CD4-positive, alpha-beta T cell treated with Interleukin-6 for 4 hours (primary cell): ENCODE results near the gene SLC7A6.

Source experiments
- DNase-seq: peaks from one replicate; pipeline ENCODE4 v3.0.0-alpha.2; 2020; ENCODE audit warnings: mixed read lengths

SLC7A6 gene

DNA sequence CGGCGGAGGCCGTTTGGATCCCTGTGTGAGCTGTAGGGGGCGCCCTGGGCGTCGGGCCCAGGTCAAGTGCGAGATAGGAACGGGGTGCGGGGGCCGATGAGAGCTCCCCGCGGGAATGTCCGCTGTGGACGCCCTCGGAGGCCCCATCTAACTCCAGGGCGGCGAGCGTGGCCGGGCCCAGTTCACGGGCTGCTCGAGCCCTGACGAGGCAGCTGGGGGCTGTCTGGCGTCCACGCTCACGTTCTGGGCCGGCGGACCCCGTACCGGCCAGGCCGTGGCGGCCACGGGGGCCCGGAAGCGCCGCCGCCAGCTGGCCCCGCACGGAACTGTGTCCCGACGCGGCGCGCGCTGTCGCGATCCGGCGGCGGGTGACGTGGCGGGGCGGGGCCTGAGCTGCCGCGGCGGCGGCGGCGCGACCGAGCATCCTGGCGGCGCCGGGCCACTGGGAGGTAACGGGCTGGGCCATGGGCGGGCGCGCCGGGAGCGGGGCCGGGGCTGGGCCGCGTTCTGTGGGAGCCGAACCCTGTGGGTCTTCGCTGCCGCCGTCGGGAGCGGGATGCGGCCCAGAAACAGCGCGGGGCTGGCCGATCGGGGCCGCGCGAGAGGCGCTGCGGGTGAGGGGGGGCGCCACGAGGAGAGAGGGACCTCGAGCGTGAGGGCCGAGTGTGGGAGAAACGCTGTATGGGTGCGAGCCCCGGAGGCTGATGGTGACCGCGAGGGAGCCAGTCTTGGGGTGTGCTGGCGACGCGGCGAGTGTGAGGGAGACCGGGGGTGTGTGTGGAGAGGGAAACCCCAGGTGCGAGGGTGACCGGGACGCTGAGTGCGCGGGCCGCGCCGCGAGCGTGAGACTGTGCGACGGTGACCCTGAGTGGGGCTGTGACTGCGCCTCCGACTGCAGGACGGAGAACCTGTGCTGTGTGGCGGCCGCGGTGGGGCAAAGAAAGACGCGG lies at the start of gene SLC7A6:
TSS of gene SLC7A6 (plus strand) at position 399 of the 950 bp plus-strand sequence. CDS start 10,201 bp downstream, outside the sequence.
- peak; percentile 88 for DNase-seq

- no peak for DNase-seq
Observed at GRCh38 chr16:68214726-68215125, 49.6 kb upstream of the SLC7A6 start.

- DNase-seq = no peak
Observed at GRCh38 chr16:68215302-68215701, 49.0 kb upstream of the SLC7A6 start.

DNA sequence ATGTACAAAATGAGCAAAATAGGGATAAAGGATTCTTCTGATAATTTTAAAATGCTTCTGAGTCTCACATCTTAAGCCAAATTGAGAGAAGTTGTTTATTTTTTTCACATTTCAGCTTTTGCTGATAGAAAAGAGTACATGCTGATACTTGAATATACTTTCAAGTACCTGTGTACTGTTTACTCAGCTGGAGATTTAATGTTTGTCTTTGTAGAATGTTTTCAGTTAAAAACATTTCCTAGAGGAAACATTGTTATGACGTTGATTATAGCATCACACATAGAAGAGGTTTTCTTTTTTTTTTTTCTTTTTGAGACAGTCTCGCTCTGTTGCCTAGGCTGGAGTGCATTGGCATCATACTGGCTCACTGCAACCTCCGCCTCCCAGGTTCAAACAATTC lies 48.1 kb upstream of the SLC7A6 start:
- no peak for DNase-seq

DNA sequence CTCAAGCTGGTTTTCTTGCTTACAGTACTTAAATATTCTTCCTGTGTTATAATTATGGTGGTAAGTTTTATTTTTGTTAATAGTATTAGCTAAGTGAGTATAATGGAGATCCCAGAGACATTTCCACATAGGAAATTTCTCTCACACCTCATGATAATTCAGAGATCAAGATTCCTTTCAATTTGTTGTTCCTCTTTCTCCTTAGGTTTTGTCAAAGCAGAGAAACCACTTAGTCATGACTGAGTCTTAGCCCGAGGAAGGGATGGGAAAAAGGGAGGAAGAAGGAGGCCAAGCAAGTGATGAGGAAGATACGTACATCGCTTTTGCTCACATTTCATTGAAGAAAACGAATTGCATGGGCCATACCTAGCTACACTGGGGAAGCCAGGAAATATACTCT lies 46.8 kb upstream of the SLC7A6 start:
- no peak for DNase-seq

DNA sequence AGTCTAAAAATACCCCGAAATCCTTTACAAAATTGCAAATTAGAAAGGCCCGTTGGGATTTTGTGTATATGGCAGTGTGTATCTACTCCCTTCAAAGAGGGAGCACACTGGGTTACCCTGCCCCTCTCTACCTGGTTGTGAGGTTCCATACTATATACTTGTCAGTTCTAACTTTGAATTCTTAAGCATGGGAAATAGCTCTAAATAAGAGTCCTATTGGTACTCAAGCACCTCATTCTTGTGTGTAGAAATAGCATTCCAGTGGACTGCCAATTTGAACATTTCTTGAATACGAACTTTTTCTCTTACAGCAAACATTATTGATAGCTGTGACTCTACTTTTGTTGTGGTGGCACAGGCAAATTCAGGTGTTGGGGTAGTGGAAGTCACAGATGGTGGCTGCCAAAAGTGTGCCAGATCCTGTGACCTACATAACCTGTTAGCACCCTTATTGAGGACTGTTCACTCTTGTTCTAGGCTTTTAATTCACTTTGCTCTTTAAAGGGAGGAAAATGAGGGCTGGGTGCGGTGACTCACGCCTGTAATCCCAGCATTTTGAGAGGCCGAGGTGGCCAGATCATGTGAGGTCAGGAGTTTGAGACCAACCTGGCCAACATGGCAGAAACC lies 44.5 kb upstream of the SLC7A6 start:
- DNase-seq = no peak

GRCh38 chr16:68223072-68223471 lies 41.3 kb upstream of the SLC7A6 start:
- no peak for DNase-seq

DNA sequence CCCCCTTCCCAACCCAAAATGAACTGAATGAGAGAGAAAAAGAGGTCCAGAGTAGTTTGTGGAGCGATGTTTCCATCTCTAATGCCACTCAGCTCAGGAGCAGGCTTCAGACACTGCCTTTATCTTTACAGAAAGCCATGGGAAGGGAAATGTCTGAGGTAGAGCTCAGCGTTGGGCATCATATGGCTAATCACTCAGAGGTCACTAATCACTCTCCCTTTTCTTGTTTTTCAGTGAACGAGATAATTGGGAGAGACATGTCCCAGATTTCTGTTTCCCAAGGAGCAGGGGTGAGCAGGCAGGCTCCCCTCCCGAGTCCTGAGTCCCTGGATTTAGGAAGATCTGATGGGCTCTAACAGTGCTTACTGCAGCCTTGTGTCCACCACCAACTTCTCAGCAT lies 38.2 kb upstream of the SLC7A6 start:
- no peak for DNase-seq

- DNase-seq = peak; percentile 46
Observed at GRCh38 chr16:68227183-68227793, 37.0 kb upstream of the SLC7A6 start.

- no peak for DNase-seq
Observed at GRCh38 chr16:68227850-68228553, 36.3 kb upstream of the SLC7A6 start.

- no peak for DNase-seq
Observed at GRCh38 chr16:68228652-68229051, 35.7 kb upstream of the SLC7A6 start.

- peak; percentile 62 for DNase-seq
Observed at GRCh38 chr16:68229431-68230175, 34.7 kb upstream of the SLC7A6 start.

- no peak for DNase-seq
Observed at GRCh38 chr16:68230176-68230571, 34.2 kb upstream of the SLC7A6 start.

DNA sequence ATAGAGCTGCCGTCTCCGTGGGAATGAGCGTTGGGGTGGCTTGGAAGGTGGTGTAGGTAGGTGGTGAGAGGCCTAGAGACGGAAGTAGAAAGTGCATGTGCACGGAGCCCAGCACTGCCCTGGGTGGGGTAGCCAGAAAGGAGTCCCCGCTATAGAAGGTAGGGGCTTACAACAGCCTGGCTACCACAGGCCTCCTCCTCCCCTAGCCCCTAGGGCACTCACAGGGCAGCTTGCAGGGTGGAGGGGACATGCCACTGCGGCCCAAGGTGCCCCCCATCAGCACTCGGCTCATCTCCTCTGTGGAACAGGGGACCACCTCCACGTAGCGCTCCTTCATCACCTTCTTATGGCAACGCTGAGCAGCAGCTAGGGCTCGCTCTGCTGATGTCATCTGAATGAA lies 33.4 kb upstream of the SLC7A6 start:
- no peak for DNase-seq

- no peak for DNase-seq
Observed at GRCh38 chr16:68231384-68232136, 32.8 kb upstream of the SLC7A6 start.

DNA sequence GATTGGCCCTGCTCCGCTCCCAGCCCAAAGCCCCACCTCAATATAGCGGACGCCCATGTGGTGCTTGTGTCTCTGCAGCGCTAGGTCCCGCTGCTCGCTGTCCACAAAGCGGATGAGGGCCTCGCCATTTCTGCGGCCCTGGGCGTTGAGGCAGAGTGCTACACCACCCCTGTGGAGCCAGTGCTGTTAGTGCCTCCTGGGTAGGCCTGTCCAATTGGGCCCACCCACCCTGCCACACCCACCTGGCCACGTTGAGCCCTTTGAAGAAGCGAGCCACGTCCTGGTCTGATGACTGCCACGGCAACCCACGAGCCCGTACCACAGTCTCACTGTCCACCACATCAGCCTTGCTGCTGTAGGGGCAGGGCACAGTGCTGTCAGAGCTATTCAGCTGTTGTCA lies 32.0 kb upstream of the SLC7A6 start:
- no peak for DNase-seq

- no peak for DNase-seq
Observed at GRCh38 chr16:68233085-68233834, 31.1 kb upstream of the SLC7A6 start.

GRCh38 chr16:68233835-68234187 lies 30.5 kb upstream of the SLC7A6 start:
- no peak for DNase-seq

DNA sequence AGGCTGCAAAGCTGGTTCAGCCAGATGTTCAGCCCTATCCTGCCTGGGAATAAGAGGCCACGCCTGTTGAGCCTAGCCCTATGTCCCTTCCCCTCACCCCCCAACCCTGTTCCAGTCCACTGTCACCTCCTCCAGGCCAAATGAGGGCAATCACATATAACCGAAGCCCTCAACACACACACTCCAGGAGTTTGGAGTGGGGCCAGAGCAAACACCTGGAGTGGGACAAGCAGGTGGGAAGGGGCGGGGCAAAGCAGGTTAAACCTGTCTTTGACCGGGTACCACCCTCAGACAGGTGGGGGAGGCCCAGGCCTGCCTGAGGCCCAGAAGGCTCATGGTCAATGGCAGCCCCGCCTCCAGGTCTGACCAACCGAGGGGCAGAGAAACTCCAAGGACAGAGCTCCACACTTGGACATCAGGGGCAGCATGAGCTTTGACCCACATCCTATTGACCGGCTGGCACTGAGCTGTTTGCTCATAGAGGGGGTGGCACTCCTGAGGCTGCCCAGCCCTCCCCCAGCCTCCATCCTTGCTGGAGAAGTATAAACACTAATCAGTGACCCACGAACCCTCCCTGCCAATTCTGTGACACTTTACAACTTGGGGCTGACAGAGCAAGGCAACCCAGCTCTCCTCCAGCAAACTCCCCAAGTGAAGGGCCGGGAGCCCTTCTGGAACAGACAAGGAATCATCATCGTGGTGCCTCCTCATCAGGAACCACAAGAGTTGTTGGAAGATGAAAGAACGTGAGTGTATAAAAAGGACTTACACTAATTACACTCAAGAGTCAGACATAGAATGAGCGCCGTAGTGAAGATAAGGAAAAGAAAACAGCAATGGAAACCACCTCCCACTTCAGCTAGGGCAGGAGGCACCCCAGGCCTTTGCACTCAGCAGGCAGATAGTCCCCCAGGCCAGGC lies 29.9 kb upstream of the SLC7A6 start:
- no peak for DNase-seq
